Measurements from ENCODE around the gene NRXN2.
A peak's percentile ranks its signal among the peaks of the same experiment; 100 is the strongest.

The NRXN2 gene

DNA sequence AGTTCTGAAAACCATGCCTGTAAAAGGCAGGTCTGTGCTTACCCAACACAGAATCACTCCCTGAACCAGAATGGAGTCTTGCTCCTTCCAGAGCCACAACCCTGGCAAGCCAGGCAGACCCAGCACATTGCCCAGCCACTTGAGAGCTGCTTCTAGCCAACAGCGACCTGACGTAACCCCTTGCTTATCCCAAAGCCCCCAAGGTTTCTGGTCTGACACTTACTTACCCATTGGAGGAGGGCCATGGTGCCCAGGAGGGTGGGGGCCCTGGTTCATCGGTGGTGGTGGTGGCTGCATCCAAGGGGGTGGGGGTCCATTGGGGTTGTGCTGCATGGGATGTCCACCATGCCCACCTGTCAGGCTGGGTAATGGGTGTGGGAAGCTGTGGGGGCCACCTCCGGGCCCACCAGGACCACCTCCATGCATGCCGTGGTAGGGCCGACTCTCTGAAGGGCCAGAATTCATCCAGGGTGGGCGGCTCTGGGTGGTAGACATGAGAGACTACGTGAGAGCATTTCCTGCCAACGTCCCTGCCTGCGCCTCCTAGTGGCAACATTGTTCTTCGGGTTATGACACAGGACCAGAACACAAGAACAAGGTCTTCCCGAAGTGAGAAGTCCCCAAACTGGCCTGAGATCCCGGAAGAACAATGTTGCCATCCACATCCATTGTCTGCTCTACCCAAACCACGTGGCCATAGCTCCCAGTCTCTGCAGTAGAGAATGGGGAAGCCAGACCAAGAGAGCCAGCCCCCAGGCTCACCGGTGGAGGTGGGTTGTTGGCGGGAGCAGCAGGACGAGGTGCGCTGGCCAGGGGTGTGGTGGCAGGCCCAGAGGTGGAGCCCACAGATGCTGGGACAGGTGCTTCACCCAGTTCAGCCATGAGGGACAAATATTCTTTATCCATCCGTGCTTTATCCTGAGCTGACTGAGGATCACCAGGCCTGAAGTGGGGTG is 44.6 kb upstream of the NRXN2 start:
- Histone ChIP-seq H4K20me1 (ENCODE audit: control insufficient read depth, insufficient read depth, low read depth, low read length) (peaks cover 55% of the 10 kb centered on the region), H3K9me2 (replicated peaks; ENCODE audit: control insufficient read depth, low read length) (no peaks in the 10 kb centered on the region), H3K4me1 (ENCODE audit: control insufficient read depth, low read length) (peaks cover 77% of the 10 kb centered on the region), H3K36me3 (ENCODE audit: control insufficient read depth, low read length) (peaks cover 99% of the 10 kb centered on the region), H3F3A (ENCODE audit: control insufficient read depth, insufficient read depth) (peaks cover 80% of the 10 kb centered on the region), H3K4me2 (ENCODE audit: low read length) (no peak overlapping the region), H3K4me3 (ENCODE audit: low read length) (no peak overlapping the region), H3K79me2 (ENCODE audit: control insufficient read depth, low read length) (peaks cover 63% of the 10 kb centered on the region), H3K27me3 (ENCODE audit: control insufficient read depth, low read length) (no peaks in the 10 kb centered on the region), H3K27ac (ENCODE audit: low read depth, low read length) (0 out of 2 replicates have a peak overlapping the region, but pooled peaks have one; percentile 5), H3K9me3 (ENCODE audit: control insufficient read depth, insufficient read depth, low read length) (no peaks in the 10 kb centered on the region)
- TF ChIP-seq CTCF (IDR thresholded peaks at IDR 0.05; ENCODE audit: low read depth, low read length, poor library complexity, severe bottlenecking) (peak; percentile 97), EZH2phosphoT487 (IDR thresholded peaks at IDR 0.05; ENCODE audit: borderline replicate concordance, low read length) (no peak)

- TF ChIP-seq EZH2phosphoT487 (IDR thresholded peaks at IDR 0.05; ENCODE audit: borderline replicate concordance, low read length), result no peak
- no peak for TF ChIP-seq CTCF (IDR thresholded peaks at IDR 0.05; ENCODE audit: low read depth, low read length, poor library complexity, severe bottlenecking)
- Histone ChIP-seq H3K4me2 (ENCODE audit: low read length) (no peak overlapping the region), H3K4me1 (ENCODE audit: control insufficient read depth, low read length) (peaks cover 77% of the 10 kb centered on the region), H3K27me3 (ENCODE audit: control insufficient read depth, low read length) (no peaks in the 10 kb centered on the region), H3K79me2 (ENCODE audit: control insufficient read depth, low read length) (peaks cover 55% of the 10 kb centered on the region), H3K9me2 (replicated peaks; ENCODE audit: control insufficient read depth, low read length) (no peaks in the 10 kb centered on the region), H3K36me3 (ENCODE audit: control insufficient read depth, low read length) (peaks cover 97% of the 10 kb centered on the region), H3K4me3 (ENCODE audit: low read length) (no peak overlapping the region), H3K27ac (ENCODE audit: low read depth, low read length) (no peak overlapping the region), H3K9me3 (ENCODE audit: control insufficient read depth, insufficient read depth, low read length) (no peaks in the 10 kb centered on the region), H3F3A (ENCODE audit: control insufficient read depth, insufficient read depth) (peaks cover 78% of the 10 kb centered on the region), H4K20me1 (ENCODE audit: control insufficient read depth, insufficient read depth, low read depth, low read length) (peaks cover 58% of the 10 kb centered on the region)
These were observed 43.9 kb upstream of the NRXN2 start for GRCh38 chr11:64766881-64767280.

DNA sequence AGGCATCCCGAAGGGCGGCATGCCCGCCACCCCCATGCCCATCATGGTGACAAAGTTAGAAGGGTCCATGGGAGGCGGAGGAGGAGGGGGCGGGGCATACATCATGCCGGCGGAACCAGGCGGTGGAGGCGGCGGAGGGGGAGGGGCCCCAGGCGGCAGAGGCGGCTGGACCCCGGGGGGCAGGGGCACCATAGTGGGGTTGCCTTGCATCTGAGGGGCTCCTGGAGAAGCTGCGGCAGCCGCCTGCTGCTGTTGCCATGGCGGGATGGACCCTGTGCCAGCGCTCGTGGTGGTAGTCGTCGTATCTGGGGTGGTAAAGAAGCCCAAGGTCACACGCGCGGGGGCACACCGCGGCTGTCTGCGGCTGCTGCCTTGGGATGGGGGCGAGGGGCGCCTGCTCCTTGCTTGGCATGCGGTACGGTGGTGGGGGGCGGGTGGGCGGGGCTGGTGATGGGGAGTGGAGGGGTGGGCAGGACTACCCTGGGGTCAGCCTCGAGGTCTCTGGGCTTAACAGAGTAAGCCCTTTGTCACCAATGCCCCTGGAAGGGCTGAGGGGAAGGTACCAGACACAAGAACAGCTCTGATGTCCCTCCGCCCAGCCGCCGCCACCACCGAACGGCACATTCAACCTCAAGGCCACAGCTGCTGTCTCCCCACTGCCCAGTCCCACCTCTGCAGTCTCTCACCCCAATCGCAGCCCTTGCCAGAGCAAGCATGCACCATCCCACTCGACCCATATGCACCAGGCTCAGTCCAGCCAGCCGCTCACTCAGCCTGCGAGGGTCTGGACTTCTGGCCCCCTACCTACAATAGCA is 43.1 kb upstream of the NRXN2 start:
- Histone ChIP-seq H3K27me3 (ENCODE audit: control insufficient read depth, low read length) (no peaks in the 10 kb centered on the region), H3K27ac (ENCODE audit: low read depth, low read length) (no peak overlapping the region), H4K20me1 (ENCODE audit: control insufficient read depth, insufficient read depth, low read depth, low read length) (peaks cover 52% of the 10 kb centered on the region), H3F3A (ENCODE audit: control insufficient read depth, insufficient read depth) (peaks cover 75% of the 10 kb centered on the region), H3K36me3 (ENCODE audit: control insufficient read depth, low read length) (peaks cover 93% of the 10 kb centered on the region), H3K4me3 (ENCODE audit: low read length) (no peak overlapping the region), H3K9me2 (replicated peaks; ENCODE audit: control insufficient read depth, low read length) (no peaks in the 10 kb centered on the region), H3K4me1 (ENCODE audit: control insufficient read depth, low read length) (peaks cover 75% of the 10 kb centered on the region), H3K79me2 (ENCODE audit: control insufficient read depth, low read length) (peaks cover 47% of the 10 kb centered on the region), H3K9me3 (ENCODE audit: control insufficient read depth, insufficient read depth, low read length) (no peaks in the 10 kb centered on the region), H3K4me2 (ENCODE audit: low read length) (no peak overlapping the region)
- no peak for TF ChIP-seq EZH2phosphoT487 (IDR thresholded peaks at IDR 0.05; ENCODE audit: borderline replicate concordance, low read length)
- TF ChIP-seq CTCF (IDR thresholded peaks at IDR 0.05; ENCODE audit: low read depth, low read length, poor library complexity, severe bottlenecking), result no peak
